GM12891 (cell line): ENCODE data around the gene AGMO.

ENCODE experiments used
- POLR2A ChIP-seq: IDR thresholded peaks from 2 replicates; pipeline ENCODE4 v1.6.1; 2011; ENCODE audit warnings: low read depth, low read length, control low read depth
- TAF1 ChIP-seq: IDR thresholded peaks from 2 replicates; pipeline ENCODE4 v1.6.1; 2011; ENCODE audit warnings: low read depth, low read length, control low read depth

DNA sequence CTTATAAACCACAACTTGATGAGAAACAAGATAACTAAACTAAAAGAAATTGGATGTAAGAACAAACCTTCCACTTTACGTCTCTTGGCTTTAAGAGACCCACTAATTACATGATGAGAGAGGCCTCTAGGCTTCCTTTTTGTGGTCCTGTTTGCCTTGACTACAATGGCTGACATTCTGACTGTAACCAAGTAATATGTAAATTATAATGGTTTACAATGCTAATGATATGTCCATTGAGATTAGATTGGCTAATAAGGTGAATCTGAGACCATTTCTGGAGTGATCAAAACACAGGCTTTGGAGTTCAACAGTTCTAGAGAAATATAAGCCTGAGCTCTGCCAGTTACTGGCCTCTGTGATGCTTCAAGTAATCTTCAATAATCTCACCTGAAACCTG, 39.4 kb upstream of the AGMO start:
- TF ChIP-seq POLR2A (no peak), TAF1 (no peak)
